Karpas-422 (cell line): ENCODE measurements around the gene APP. TPM values are rescaled to one million over a fixed set of nuclear protein-coding genes. Genes with fewer than 3 reads are reported as not detected.

Experiments used
- DNase-seq: peaks from one replicate; pipeline ENCODE4 v3.0.0-alpha.2; 2015
- H2AFZ ChIP-seq: fragments of 200-600 bp; sonication (generic); 2 replicates; pipeline ENCODE4 v1.6.1; 2014; ENCODE audit warnings: antibody characterized with exemption, low read length, mixed read lengths
- H3K27ac ChIP-seq: fragments of 200-600 bp; sonication (generic); 2 replicates; pipeline ENCODE4 v1.5.1; 2014; ENCODE audit warnings: mild to moderate bottlenecking, low read length, moderate library complexity
- H3K27me3 ChIP-seq: fragments of 200-600 bp; sonication (generic); 2 replicates; pipeline ENCODE4 v1.6.1; 2014; ENCODE audit warnings: low read length, mixed read lengths
- H3K36me3 ChIP-seq: fragments of 200-600 bp; sonication (generic); 2 replicates; pipeline ENCODE4 v1.6.1; 2014; ENCODE audit warnings: low read length, mixed read lengths; ENCODE audit not compliant: insufficient read depth
- H3K4me1 ChIP-seq: fragments of 200-600 bp; sonication (generic); 2 replicates; pipeline ENCODE4 v1.6.1; 2014; ENCODE audit warnings: mild to moderate bottlenecking, low read length, mixed read lengths
- H3K4me2 ChIP-seq: fragments of 200-600 bp; sonication (generic); 2 replicates; pipeline ENCODE4 v1.6.1; 2014; ENCODE audit warnings: low read length, low read depth, mild to moderate bottlenecking; ENCODE audit not compliant: poor library complexity, severe bottlenecking
- H3K4me3 ChIP-seq: fragments of 200-600 bp; sonication (generic); 2 replicates; pipeline ENCODE4 v1.5.1; 2014; ENCODE audit warnings: mild to moderate bottlenecking, antibody characterized with exemption, low read length, mixed read lengths
- H3K79me2 ChIP-seq: fragments of 200-600 bp; sonication (generic); 2 replicates; pipeline ENCODE4 v1.6.1; 2014; ENCODE audit warnings: mild to moderate bottlenecking, low read length, mixed read lengths
- H3K9ac ChIP-seq: fragments of 200-600 bp; sonication (generic); 2 replicates; pipeline ENCODE4 v1.6.0; 2014; ENCODE audit warnings: low read length
- H3K9me2 ChIP-seq: fragments of 200-600 bp; sonication (generic), shearing (Covaris generic); replicated peaks from 2 replicates; pipeline ENCODE4 v1.6.0; 2014; ENCODE audit warnings: mild to moderate bottlenecking, low read length, moderate library complexity; ENCODE audit not compliant: insufficient read depth
- H3K9me3 ChIP-seq: fragments of 300-700, 200-600 bp; sonication (generic); 2 replicates; pipeline ENCODE4 v1.6.1; 2014; ENCODE audit warnings: low read length, mixed read lengths
- H4K20me1 ChIP-seq: fragments of 200-600 bp; sonication (generic); 2 replicates; pipeline ENCODE4 v1.6.1; 2014; ENCODE audit warnings: mild to moderate bottlenecking, antibody characterized with exemption, low read length, low read depth; ENCODE audit not compliant: insufficient read depth
- total RNA-seq: library from RNA; depleted of rRNA; stranded (reverse); fragments of >200 nt; shearing (Covaris generic); gene quantifications from 2 replicates; pipeline ENCODE4 v1.2.3, GENCODE V29; 2014; ENCODE audit warnings: low replicate concordance

Gene APP
- total RNA-seq, 1 experiment from 2014 or later, result not detected

DNA sequence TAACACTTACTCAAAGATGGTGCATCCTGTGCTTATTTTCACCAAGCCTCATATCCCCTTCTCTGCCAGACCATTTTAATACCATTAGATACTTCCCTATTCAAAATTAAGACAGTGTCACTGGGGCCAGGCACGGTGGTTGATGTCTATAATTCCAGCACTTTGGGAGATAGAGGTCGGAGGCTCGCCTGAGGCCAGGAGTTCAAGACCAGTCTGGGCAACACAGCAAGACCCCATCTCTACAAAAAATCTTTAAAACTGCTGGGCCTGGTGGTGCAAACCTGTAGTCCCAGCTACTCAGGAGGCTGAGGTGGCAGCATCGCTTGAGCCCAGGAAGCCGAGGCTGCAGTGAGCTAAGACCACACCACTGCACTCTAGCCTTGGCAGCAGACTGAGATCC, 28.2 kb downstream of the APP start:
- H2AFZ ChIP-seq, result no peak overlapping the region
- DNase-seq, result no peak
- no peaks in the 10 kb centered on the region for H4K20me1 ChIP-seq
- H3K79me2 ChIP-seq, result no peaks in the 10 kb centered on the region
- H3K27ac ChIP-seq, result no peak overlapping the region
- H3K4me1 ChIP-seq, result no peaks in the 10 kb centered on the region
- H3K4me2 ChIP-seq, result no peak overlapping the region
- no peaks in the 10 kb centered on the region for H3K36me3 ChIP-seq
- peaks cover 4% of the 10 kb centered on the region for H3K9me3 ChIP-seq
- H3K9ac ChIP-seq, result no peak overlapping the region
- H3K9me2 ChIP-seq, result no peaks in the 10 kb centered on the region
- no peaks in the 10 kb centered on the region for H3K27me3 ChIP-seq
- no peak overlapping the region for H3K4me3 ChIP-seq

DNA sequence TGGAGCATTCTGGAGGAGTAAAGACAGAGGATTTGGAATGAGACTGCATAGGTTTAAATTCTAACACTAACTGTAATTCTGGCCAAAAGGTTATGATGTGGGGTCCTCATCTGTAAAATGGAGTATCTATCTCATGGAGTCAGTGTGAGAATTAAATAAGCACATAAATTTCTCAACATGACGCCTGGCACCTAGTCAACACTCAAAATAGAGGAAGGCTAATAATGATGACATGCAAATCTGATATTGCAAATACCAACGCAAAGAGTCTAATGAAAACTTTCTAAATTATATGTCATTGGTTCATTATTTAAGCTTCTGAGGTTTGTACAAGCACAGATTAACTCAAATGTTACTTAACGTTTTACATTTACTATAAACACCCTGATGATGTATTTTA, 29.6 kb downstream of the APP start:
- Histone ChIP-seq H3K4me3 (no peak overlapping the region), H3K4me1 (no peaks in the 10 kb centered on the region), H3K27me3 (no peaks in the 10 kb centered on the region), H2AFZ (no peak overlapping the region), H3K9me3 (peaks cover 4% of the 10 kb centered on the region), H3K36me3 (no peaks in the 10 kb centered on the region), H3K79me2 (no peaks in the 10 kb centered on the region), H3K4me2 (no peak overlapping the region), H3K9ac (no peak overlapping the region), H3K9me2 (no peaks in the 10 kb centered on the region), H4K20me1 (no peaks in the 10 kb centered on the region), H3K27ac (no peak overlapping the region)
- no peak for DNase-seq

DNA sequence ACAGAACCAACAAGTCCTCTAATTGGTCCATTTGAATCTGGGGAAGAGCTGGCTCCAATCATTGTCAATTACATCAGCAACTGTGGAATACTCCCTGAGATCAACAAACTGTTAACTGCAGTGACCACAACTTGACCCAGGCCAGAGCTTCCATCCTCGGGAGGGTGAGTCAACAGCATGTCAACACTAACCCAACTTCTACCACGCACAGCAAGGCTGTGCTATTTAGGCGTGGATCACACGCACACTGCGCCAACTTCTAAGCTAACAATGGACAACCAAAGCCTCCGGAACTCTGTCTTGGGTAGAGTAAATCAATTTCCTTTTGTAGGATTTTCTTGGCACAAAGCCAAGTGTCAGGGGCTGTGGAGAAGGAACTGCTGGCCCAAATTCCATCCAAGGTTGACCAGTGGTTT, 30.4 kb downstream of the APP start:
- no peaks in the 10 kb centered on the region for H3K79me2 ChIP-seq
- no peak overlapping the region for H3K9ac ChIP-seq
- H3K27me3 ChIP-seq, result no peaks in the 10 kb centered on the region
- no peaks in the 10 kb centered on the region for H3K4me1 ChIP-seq
- H3K9me3 ChIP-seq, result peaks cover 8% of the 10 kb centered on the region
- H3K36me3 ChIP-seq, result no peaks in the 10 kb centered on the region
- H2AFZ ChIP-seq, result no peak overlapping the region
- no peak overlapping the region for H3K4me3 ChIP-seq
- H3K27ac ChIP-seq, result no peak overlapping the region
- DNase-seq, result no peak
- no peak overlapping the region for H3K4me2 ChIP-seq
- H3K9me2 ChIP-seq, result no peaks in the 10 kb centered on the region
- H4K20me1 ChIP-seq, result no peaks in the 10 kb centered on the region

DNA sequence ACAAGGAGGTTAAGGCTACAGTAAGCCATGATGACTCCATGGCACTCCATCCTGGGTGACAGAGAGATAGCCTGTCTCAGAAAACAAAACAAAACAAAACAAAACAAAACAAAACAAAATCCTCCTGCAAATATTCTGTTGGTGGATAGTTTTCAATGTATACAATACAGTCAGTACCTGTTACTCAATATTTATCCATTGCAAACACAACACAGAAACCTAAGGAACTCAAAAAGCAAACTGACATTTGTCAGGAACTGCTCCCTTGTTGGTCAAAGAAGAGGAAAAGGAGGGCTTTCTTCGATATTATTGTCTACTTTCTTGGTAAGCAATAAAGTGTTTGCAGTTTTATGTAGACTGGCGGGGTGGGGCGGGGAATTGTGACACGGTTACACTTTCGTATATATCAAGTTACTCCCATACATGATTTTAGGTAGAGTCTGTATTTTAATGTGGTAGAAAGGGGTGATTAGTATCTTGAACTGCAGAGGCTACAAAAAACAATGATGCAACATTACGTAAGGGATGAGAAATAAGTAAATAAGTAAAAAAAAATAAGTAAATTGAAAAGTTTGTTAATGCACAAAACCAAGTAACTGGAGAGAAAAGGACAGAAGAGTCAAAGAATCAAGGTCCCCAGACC, 31.8 kb downstream of the APP start:
- Histone ChIP-seq H3K27me3 (no peaks in the 10 kb centered on the region), H3K79me2 (no peaks in the 10 kb centered on the region), H4K20me1 (no peaks in the 10 kb centered on the region), H3K9me3 (peaks cover 8% of the 10 kb centered on the region), H3K36me3 (no peaks in the 10 kb centered on the region), H3K9me2 (no peaks in the 10 kb centered on the region), H2AFZ (no peak overlapping the region), H3K4me1 (no peaks in the 10 kb centered on the region), H3K9ac (no peak overlapping the region), H3K4me2 (no peak overlapping the region), H3K27ac (no peak overlapping the region), H3K4me3 (no peak overlapping the region)
- DNase-seq, result no peak

DNA sequence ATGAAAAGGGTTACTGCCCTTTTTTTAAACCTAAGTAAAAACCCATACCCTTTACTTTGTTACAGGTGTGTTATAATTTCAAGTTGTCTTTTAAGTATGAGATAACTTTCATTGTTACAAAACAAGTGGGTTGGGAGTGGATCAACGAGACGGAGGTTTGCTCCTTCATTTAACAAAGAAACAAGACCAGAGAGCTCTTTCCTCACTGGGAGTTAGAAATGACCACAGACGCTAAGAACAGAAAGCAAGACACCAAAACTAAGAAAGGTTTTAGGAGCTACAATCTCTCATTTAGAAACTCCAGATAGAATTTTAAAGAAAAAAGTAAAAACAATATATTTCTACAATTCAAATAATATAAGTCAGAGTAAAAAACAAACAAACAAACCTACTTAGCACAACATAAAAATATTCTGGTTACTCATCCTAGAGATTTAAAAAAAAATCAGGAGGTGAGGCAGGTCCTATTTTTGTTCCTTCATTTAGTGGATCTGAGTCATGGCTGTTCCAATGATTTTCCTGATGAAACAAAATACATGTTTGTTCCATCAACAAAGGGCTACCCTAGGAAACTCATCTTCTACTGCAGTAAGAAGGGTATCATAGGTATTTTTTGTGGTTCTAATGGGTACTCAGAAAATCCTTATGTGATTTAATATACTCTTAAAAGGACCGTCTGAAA, 33.0 kb downstream of the APP start:
- no peaks in the 10 kb centered on the region for H3K9me2 ChIP-seq
- no peak overlapping the region for H3K27ac ChIP-seq
- no peak overlapping the region for H3K4me2 ChIP-seq
- H3K4me3 ChIP-seq, result no peak overlapping the region
- H3K79me2 ChIP-seq, result no peaks in the 10 kb centered on the region
- H3K27me3 ChIP-seq, result no peaks in the 10 kb centered on the region
- no peaks in the 10 kb centered on the region for H4K20me1 ChIP-seq
- no peaks in the 10 kb centered on the region for H3K36me3 ChIP-seq
- H2AFZ ChIP-seq, result no peak overlapping the region
- peaks cover 8% of the 10 kb centered on the region for H3K9me3 ChIP-seq
- no peak overlapping the region for H3K9ac ChIP-seq
- DNase-seq, result no peak
- H3K4me1 ChIP-seq, result no peaks in the 10 kb centered on the region

DNA sequence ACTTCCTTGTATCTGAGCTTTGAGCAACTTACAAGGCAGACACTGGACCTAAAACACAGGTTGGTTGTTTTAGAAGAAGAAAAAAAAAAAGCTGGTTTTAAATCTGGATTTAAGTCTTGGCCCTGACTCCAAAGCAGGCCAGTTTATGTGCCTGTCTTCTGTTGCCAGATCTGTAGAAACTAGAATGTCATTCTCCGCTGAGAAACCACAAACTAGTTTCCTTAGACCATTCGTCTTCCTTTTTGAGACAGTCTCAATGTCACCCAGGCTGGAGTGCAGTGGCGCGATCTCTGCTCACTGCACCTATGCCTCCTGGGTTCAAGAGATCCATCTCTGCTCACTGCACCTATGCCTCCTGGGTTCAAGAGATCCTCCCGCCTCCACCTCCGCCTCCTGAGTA, 33.9 kb downstream of the APP start:
- no peaks in the 10 kb centered on the region for H4K20me1 ChIP-seq

DNA sequence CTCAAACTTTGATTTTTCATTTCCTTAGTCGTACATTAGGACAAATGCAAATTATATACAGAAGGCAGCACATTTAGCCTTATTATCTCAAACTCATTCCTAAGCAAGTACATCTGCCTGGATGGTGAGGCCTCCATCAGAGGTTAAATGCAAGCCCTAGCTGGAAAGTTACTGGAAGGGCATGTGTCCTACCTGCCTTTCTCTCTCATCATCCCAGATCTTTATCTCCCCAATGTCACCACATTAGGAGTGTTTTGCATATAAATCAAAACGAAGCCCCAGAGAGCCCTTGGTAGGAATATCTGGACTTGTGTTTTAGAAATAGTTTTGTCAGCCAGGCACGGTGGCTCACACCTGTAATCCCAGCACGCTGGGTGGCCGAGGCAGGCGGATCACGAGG, 35.0 kb downstream of the APP start:
- no peak for DNase-seq
- Histone ChIP-seq H3K4me3 (no peak overlapping the region), H3K4me2 (no peak overlapping the region), H3K27me3 (no peaks in the 10 kb centered on the region), H3K9me3 (peaks cover 4% of the 10 kb centered on the region), H2AFZ (no peak overlapping the region), H3K79me2 (no peaks in the 10 kb centered on the region), H4K20me1 (no peaks in the 10 kb centered on the region), H3K27ac (no peak overlapping the region), H3K9me2 (no peaks in the 10 kb centered on the region), H3K9ac (no peak overlapping the region), H3K36me3 (no peaks in the 10 kb centered on the region), H3K4me1 (no peaks in the 10 kb centered on the region)

More for the DNA sequence above, 33.9 kb downstream of the APP start:
- no peaks in the 10 kb centered on the region for H3K36me3 ChIP-seq
- H3K4me1 ChIP-seq, result no peaks in the 10 kb centered on the region
- no peaks in the 10 kb centered on the region for H3K79me2 ChIP-seq
- no peak overlapping the region for H3K9ac ChIP-seq
- H2AFZ ChIP-seq, result no peak overlapping the region
- H3K4me2 ChIP-seq, result no peak overlapping the region
- no peak overlapping the region for H3K4me3 ChIP-seq
- H3K27me3 ChIP-seq, result no peaks in the 10 kb centered on the region
- DNase-seq, result no peak
- H3K9me2 ChIP-seq, result no peaks in the 10 kb centered on the region
- H3K9me3 ChIP-seq, result peaks cover 4% of the 10 kb centered on the region
- H3K27ac ChIP-seq, result no peak overlapping the region

DNA sequence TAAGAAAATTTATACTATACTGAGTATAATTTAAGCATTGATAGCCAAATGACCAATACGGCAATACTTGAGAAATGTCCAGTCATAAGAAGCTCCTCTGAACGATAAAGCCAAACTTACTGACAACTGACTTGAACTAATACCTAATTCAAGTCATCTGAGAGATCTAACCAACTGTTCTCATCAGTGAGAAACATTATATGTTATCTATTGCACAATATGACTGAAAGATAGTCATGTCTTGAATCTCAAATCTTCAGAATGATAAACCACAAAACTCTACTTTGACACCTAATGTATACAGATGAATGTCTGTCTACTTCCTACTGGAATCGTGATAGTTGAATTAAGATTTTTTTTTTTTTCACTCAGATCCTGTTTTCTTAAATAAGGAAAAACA, 39.0 kb downstream of the APP start:
- H3K79me2 ChIP-seq, result no peaks in the 10 kb centered on the region
- H2AFZ ChIP-seq, result no peak overlapping the region
- H4K20me1 ChIP-seq, result no peaks in the 10 kb centered on the region
- no peaks in the 10 kb centered on the region for H3K27me3 ChIP-seq
- no peak overlapping the region for H3K4me2 ChIP-seq
- H3K9me2 ChIP-seq, result no peaks in the 10 kb centered on the region
- no peaks in the 10 kb centered on the region for H3K36me3 ChIP-seq
- peaks cover 4% of the 10 kb centered on the region; the same call in 1 of the 2 replicates for H3K9me3 ChIP-seq
- no peak overlapping the region for H3K9ac ChIP-seq
- H3K4me3 ChIP-seq, result no peak overlapping the region
- no peaks in the 10 kb centered on the region for H3K4me1 ChIP-seq
- H3K27ac ChIP-seq, result no peak overlapping the region
- DNase-seq, result no peak
